HCT116 (cell line): ENCODE measurements around the gene CAPN13.

Source experiments
- EGR1 ChIP-seq: IDR thresholded peaks from 2 replicates; pipeline ENCODE4 v1.6.1; 2012; ENCODE audit warnings: low read depth
- EZH2phosphoT487 ChIP-seq: fragments of 200-600 bp; IDR thresholded peaks from 2 replicates; pipeline ENCODE4 v1.6.1; 2018; ENCODE audit warnings: antibody characterized with exemption, borderline replicate concordance
- POLR2A ChIP-seq: IDR thresholded peaks from 2 replicates; pipeline ENCODE4 v1.7.0; 2011; ENCODE audit warnings: borderline replicate concordance; ENCODE audit not compliant: insufficient read depth, insufficient read length; ENCODE audit errors: extremely low read depth
- POLR2AphosphoS5 ChIP-seq: IDR thresholded peaks from 2 replicates; pipeline ENCODE4 v1.6.1; 2011; ENCODE audit warnings: mild to moderate bottlenecking, low read depth, low read length, moderate library complexity
- SP1 ChIP-seq: IDR thresholded peaks from 2 replicates; pipeline ENCODE4 v1.6.1; 2012; ENCODE audit warnings: low read depth
- TF ChIP-seq, protein P1 (sequence below): IDR thresholded peaks from 2 replicates; pipeline ENCODE4 v1.6.1; 2012; ENCODE audit warnings: low read depth
- TF ChIP-seq, protein P2 (sequence below), 3 experiments: fragments of 200-600 bp in 1 of 3; sonication (generic) in 1 of 3; IDR thresholded peaks in 2 of 3; conservative IDR thresholded peaks in 1 of 3; 2 replicates each; pipeline ENCODE4 v1.5.1; 2012 to 2017; ENCODE audit warnings: low read depth in 2 of 3, low read length in 2 of 3, antibody characterized with exemption in 1 of 3, borderline replicate concordance in 1 of 3, control low read depth in 1 of 3, mild to moderate bottlenecking in 1 of 3, mixed read lengths in 1 of 3, mixed run types in 1 of 3, moderate library complexity in 1 of 3; ENCODE audit not compliant: insufficient read depth in 1 of 3

DNA sequence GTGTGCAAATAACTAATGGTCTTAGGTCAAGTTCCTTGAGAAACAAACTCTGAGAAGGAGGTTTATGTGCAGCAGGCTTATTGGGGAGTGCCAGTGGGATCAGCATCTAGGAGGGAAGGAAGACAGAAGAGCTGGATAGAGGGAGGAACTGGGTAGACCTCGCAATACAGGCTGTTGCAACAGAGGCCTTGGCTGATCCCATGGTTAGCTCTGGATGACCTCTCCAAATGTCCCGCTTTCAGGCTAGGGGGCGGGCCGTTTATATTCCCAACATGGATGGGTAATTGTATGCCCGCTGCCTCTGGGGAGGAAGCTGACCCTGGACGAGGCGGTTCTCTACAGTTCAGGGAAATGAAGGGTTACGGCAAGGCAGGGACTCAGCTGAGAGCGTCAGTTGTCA is 14.7 kb upstream of the CAPN13 start:
- TF ChIP-seq POLR2A (no peak), EZH2phosphoT487 (no peak), POLR2AphosphoS5 (no peak), SP1 (no peak), EGR1 (no peak)
- TF ChIP-seq, protein P1, sequence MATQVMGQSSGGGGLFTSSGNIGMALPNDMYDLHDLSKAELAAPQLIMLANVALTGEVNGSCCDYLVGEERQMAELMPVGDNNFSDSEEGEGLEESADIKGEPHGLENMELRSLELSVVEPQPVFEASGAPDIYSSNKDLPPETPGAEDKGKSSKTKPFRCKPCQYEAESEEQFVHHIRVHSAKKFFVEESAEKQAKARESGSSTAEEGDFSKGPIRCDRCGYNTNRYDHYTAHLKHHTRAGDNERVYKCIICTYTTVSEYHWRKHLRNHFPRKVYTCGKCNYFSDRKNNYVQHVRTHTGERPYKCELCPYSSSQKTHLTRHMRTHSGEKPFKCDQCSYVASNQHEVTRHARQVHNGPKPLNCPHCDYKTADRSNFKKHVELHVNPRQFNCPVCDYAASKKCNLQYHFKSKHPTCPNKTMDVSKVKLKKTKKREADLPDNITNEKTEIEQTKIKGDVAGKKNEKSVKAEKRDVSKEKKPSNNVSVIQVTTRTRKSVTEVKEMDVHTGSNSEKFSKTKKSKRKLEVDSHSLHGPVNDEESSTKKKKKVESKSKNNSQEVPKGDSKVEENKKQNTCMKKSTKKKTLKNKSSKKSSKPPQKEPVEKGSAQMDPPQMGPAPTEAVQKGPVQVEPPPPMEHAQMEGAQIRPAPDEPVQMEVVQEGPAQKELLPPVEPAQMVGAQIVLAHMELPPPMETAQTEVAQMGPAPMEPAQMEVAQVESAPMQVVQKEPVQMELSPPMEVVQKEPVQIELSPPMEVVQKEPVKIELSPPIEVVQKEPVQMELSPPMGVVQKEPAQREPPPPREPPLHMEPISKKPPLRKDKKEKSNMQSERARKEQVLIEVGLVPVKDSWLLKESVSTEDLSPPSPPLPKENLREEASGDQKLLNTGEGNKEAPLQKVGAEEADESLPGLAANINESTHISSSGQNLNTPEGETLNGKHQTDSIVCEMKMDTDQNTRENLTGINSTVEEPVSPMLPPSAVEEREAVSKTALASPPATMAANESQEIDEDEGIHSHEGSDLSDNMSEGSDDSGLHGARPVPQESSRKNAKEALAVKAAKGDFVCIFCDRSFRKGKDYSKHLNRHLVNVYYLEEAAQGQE, result no peak
- TF ChIP-seq, protein P2, sequence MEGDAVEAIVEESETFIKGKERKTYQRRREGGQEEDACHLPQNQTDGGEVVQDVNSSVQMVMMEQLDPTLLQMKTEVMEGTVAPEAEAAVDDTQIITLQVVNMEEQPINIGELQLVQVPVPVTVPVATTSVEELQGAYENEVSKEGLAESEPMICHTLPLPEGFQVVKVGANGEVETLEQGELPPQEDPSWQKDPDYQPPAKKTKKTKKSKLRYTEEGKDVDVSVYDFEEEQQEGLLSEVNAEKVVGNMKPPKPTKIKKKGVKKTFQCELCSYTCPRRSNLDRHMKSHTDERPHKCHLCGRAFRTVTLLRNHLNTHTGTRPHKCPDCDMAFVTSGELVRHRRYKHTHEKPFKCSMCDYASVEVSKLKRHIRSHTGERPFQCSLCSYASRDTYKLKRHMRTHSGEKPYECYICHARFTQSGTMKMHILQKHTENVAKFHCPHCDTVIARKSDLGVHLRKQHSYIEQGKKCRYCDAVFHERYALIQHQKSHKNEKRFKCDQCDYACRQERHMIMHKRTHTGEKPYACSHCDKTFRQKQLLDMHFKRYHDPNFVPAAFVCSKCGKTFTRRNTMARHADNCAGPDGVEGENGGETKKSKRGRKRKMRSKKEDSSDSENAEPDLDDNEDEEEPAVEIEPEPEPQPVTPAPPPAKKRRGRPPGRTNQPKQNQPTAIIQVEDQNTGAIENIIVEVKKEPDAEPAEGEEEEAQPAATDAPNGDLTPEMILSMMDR (IDR thresholded peaks at IDR 0.05 in 2 of 3, conservative IDR thresholded peaks at IDR 0.05 in 1 of 3; ENCODE audit: borderline replicate concordance in 1 of 3, insufficient read depth in 1 of 3, low read depth in 2 of 3, low read length in 2 of 3), result no peak
